IPS-15b (cell line): ENCODE measurements around the gene VAMP8.
"Not testable (repeated sequence)": the region's sequence is repeated elsewhere in the genome, so short reads cannot be mapped to it uniquely, and the experiment has no call there.

Source experiments
- H3K27me3 ChIP-seq: one replicate; pipeline ENCODE4 v1.6.1; 2013; ENCODE audit warnings: low read length; ENCODE audit not compliant: control insufficient read depth, insufficient read depth
- H3K36me3 ChIP-seq: one replicate; pipeline ENCODE4 v1.6.1; 2013; ENCODE audit warnings: low read length; ENCODE audit not compliant: control insufficient read depth, insufficient read depth
- H3K4me1 ChIP-seq: one replicate; pipeline ENCODE4 v1.6.1; 2013; ENCODE audit warnings: mild to moderate bottlenecking, low read length; ENCODE audit not compliant: control insufficient read depth, insufficient read depth
- H3K4me3 ChIP-seq: one replicate; pipeline ENCODE4 v1.5.1; 2013; ENCODE audit warnings: low read depth, low read length
- H3K9ac ChIP-seq: one replicate; pipeline ENCODE4 v1.6.1; 2013; ENCODE audit warnings: low read depth, mild to moderate bottlenecking, low read length
- H3K9me3 ChIP-seq: one replicate; pipeline ENCODE4 v1.6.1; 2013; ENCODE audit warnings: mild to moderate bottlenecking, low read length; ENCODE audit not compliant: control insufficient read depth, insufficient read depth

The VAMP8 gene

GRCh38 chr2:85539361-85540132 is 37.8 kb upstream of the VAMP8 start:
- Histone ChIP-seq H3K9me3 (no peaks in the 10 kb centered on the region), H3K4me1 (peaks cover 10% of the 10 kb centered on the region), H3K27me3 (no peaks in the 10 kb centered on the region), H3K9ac (peak overlapping the region; percentile 100), H3K4me3 (peak overlapping the region; percentile 97), H3K36me3 (peaks cover 24% of the 10 kb centered on the region)

DNA sequence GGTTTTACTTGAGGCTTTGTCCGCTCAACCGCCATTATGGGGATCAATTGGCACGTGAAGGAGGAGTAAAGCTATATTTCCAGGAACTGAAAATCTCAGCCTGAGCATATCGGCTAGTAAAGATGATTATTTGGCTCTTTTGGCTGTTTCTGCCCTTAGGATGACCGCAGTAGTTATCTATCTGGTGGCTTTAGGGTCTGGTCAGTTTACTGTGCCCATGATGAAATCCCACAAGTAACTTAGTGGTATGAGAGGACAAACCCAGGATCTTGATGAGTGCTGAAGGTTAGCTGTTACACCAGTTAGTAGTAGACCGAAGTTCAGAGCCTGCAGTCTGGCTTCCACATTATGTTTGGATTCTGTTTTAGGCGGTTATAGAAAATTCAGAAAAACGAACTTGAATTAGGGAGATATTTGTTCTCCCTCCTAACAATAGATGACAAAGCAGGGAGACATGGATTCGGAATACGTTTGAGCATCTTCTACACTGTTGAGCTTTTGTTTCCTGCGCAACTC is 37.2 kb upstream of the VAMP8 start:
- Histone ChIP-seq H3K27me3 (no peaks in the 10 kb centered on the region), H3K9me3 (no peaks in the 10 kb centered on the region), H3K4me1 (peaks cover 10% of the 10 kb centered on the region), H3K4me3 (peak overlapping the region; percentile 97), H3K9ac (peak overlapping the region; percentile 100), H3K36me3 (peaks cover 29% of the 10 kb centered on the region)

DNA sequence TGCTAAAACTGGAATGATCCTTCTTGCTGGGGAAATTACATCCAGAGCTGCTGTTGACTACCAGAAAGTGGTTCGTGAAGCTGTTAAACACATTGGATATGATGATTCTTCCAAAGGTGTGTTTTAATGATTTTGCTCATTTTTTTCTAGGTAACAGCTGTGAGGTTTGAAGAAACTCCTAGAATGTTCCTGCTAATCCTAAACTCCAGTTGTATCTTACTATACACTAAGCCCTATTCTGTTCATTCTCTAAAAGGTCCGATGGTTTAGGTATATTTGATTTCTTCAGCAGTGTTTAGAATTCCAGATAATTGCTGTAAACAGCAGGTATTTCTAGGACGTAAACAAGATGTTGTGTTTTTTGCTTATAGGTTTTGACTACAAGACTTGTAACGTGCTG is 36.1 kb upstream of the VAMP8 start:
- no peaks in the 10 kb centered on the region for H3K9me3 ChIP-seq
- H3K9ac ChIP-seq: no peak overlapping the region
- no peaks in the 10 kb centered on the region for H3K27me3 ChIP-seq
- H3K4me3 ChIP-seq: peak overlapping the region; percentile 97
- peaks cover 10% of the 10 kb centered on the region for H3K4me1 ChIP-seq
- H3K36me3 ChIP-seq: peaks cover 34% of the 10 kb centered on the region

GRCh38 chr2:85541753-85542457 is 35.5 kb upstream of the VAMP8 start:
- H3K4me3 ChIP-seq: peak overlapping the region; percentile 5
- H3K9ac ChIP-seq: no peak overlapping the region
- no peaks in the 10 kb centered on the region for H3K27me3 ChIP-seq
- no peaks in the 10 kb centered on the region for H3K9me3 ChIP-seq
- H3K4me1 ChIP-seq: peaks cover 10% of the 10 kb centered on the region
- H3K36me3 ChIP-seq: peaks cover 34% of the 10 kb centered on the region

DNA sequence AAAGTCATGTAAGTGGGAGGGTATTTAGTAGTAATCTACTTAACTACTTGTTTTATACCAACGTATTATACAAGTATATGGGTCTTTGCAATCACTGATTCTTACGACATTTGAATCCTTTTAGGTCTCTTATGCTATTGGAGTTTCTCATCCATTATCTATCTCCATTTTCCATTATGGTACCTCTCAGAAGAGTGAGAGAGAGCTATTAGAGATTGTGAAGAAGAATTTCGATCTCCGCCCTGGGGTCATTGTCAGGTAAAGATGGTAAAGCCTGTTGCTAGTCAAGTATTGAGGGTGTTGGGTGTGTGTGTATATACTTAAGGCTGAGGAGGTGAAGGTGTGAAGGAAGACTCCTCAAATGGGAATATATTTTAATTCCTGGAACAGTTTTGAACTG is 34.6 kb upstream of the VAMP8 start:
- Histone ChIP-seq H3K9ac (no peak overlapping the region), H3K36me3 (peaks cover 34% of the 10 kb centered on the region), H3K4me3 (no peak overlapping the region)

DNA sequence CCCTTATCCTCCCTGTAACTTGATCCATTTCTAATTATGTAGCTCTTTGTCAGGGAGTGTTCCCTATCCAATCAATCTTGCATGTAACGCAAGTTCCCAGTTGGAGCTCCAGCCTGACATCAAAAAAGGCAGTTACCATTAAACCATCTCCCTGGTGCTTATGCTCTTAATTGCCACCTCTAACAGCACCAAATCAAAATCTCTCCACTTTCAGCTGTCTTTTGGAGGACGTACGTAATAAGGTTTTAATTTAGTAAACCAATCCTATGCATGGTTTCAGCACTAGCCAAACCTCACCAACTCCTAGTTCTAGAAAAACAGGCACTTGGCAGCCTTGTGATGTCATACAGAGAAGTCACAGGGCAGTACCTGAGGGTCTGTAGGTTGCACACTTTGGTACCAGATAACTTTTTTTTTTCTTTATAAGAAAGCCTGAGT is 33.1 kb upstream of the VAMP8 start:
- not testable (repeated sequence) for H3K9me3 ChIP-seq, H3K27me3 ChIP-seq, H3K9ac ChIP-seq, H3K4me3 ChIP-seq, H3K4me1 ChIP-seq
- H3K36me3 ChIP-seq: peaks cover 31% of the 10 kb centered on the region

More for the DNA sequence above, 34.6 kb upstream of the VAMP8 start:
- no peaks in the 10 kb centered on the region for H3K27me3 ChIP-seq
- no peaks in the 10 kb centered on the region for H3K9me3 ChIP-seq
- peaks cover 10% of the 10 kb centered on the region for H3K4me1 ChIP-seq

- H3K27me3 ChIP-seq, H3K4me3 ChIP-seq, H3K9ac ChIP-seq, H3K9me3 ChIP-seq, H3K4me1 ChIP-seq: not testable (repeated sequence)
- peaks cover 34% of the 10 kb centered on the region for H3K36me3 ChIP-seq
Observed at GRCh38 chr2:85544915-85545779, 32.2 kb upstream of the VAMP8 start.

GRCh38 chr2:85545780-85546240 is 31.6 kb upstream of the VAMP8 start:
- H3K27me3 ChIP-seq: no peaks in the 10 kb centered on the region
- H3K4me1 ChIP-seq: peaks cover 10% of the 10 kb centered on the region
- no peaks in the 10 kb centered on the region for H3K9me3 ChIP-seq
- H3K36me3 ChIP-seq: peaks cover 38% of the 10 kb centered on the region
- H3K9ac ChIP-seq: no peak overlapping the region
- no peak overlapping the region for H3K4me3 ChIP-seq

- Histone ChIP-seq H3K27me3 (no peaks in the 10 kb centered on the region), H3K4me1 (no peaks in the 10 kb centered on the region), H3K9ac (no peak overlapping the region), H3K4me3 (no peak overlapping the region), H3K9me3 (no peaks in the 10 kb centered on the region), H3K36me3 (peaks cover 40% of the 10 kb centered on the region)
Observed at GRCh38 chr2:85547089-85547858, 30.1 kb upstream of the VAMP8 start.

DNA sequence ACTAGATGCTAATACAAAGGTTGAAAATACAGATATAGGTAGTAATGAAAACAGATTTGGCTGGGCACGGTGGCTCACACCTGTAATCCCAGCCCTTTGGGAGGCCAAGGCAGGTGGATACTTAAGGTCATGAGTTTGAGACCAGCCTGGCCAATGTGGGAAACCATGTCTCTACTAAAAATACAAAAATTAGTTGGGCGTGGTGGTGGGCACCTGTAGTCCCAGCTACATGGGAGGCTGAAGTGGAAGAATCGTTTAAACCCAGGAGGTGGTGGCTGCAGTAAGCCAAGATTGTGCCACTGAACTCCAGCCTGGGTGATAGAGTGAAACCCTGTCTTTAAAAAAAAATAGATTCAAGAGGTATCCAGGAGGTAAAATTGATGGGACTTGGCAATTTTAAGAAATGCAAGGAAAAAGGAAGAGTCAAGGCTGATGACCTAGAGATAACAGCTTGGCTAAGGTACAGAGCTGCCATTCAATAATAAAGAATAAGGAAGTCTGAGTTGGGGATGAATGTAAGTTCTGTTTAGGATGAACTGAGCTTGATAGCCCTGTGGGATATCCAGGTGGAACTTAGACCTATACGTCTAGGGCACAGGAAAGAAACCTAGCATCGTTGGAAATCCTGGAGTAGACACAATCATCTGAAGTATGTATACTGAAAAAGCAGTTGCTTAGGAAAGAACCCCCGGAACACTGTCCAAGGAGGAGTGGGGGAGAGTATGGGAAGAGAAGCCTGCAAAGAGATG is 29.4 kb upstream of the VAMP8 start:
- no peak overlapping the region for H3K4me3 ChIP-seq
- H3K27me3 ChIP-seq: no peaks in the 10 kb centered on the region
- H3K9me3 ChIP-seq: no peaks in the 10 kb centered on the region
- H3K9ac ChIP-seq: no peak overlapping the region
- peaks cover 38% of the 10 kb centered on the region for H3K36me3 ChIP-seq
- H3K4me1 ChIP-seq: no peaks in the 10 kb centered on the region
